PC-9 (cell line): ENCODE measurements around the gene SUCO. TPM values are rescaled to one million over a fixed set of nuclear protein-coding genes. Genes with fewer than 3 reads are reported as not detected.

Source experiments
- BruUV-seq: library from RNA; stranded (reverse); fragments of 400-500 nt; replicated peaks from 2 replicates; lab custom pipeline; 2021; lab: Mats Ljungman, UMichigan
- CTCF ChIA-PET: fragments of 300-600 bp; sonication (Branson Sonifier 250); formaldehyde crosslinking; loops from one replicate; lab custom pipeline; 2022; ENCODE audit warnings: antibody characterized with exemption; lab: Charles Lee
- POLR2A ChIA-PET: fragments of 300-600 bp; sonication (Branson Sonifier 250); formaldehyde crosslinking; loops from one replicate; lab custom pipeline; 2022; ENCODE audit warnings: antibody characterized with exemption; ENCODE audit not compliant: unreplicated experiment; lab: Charles Lee
- DNase-seq, 2 experiments: peaks; one replicate each; pipeline versions ENCODE4 v3.0.0 to v3.0.0-alpha.2; 2015 to 2022; ENCODE audit warnings: mixed read lengths in 1 of 2
- H2AFZ ChIP-seq: fragments of 200-600 bp; sonication (generic); 2 replicates; pipeline ENCODE4 v1.8.1; 2017; ENCODE audit warnings: antibody characterized with exemption
- H3F3A ChIP-seq: fragments of 200-600 bp; sonication (generic); 2 replicates; pipeline ENCODE4 v1.8.1; 2017; ENCODE audit warnings: antibody characterized with exemption, mild to moderate bottlenecking, low read depth; ENCODE audit not compliant: insufficient read depth
- H3K27ac ChIP-seq: fragments of 200-600 bp; sonication (generic); 2 replicates; pipeline ENCODE4 v1.6.1; 2016; ENCODE audit warnings: mixed run types
- H3K27me3 ChIP-seq: fragments of 200-600 bp; sonication (generic); 2 replicates; pipeline ENCODE4 v1.6.1; 2016; ENCODE audit warnings: low read depth, mixed run types; ENCODE audit not compliant: insufficient read depth
- H3K36me3 ChIP-seq: fragments of 200-600 bp; sonication (generic); 2 replicates; pipeline ENCODE4 v1.6.1; 2016; ENCODE audit warnings: low read depth, mixed run types
- H3K4me1 ChIP-seq: fragments of 200-600 bp; sonication (generic); replicated peaks from 2 replicates; pipeline ENCODE4 v1.6.1; 2016; ENCODE audit warnings: mixed run types; ENCODE audit not compliant: insufficient read depth
- H3K4me2 ChIP-seq: fragments of 200-600 bp; sonication (generic); 2 replicates; pipeline ENCODE4 v1.6.1; 2017; ENCODE audit warnings: mixed run types
- H3K4me3 ChIP-seq: fragments of 200-600 bp; sonication (generic); 2 replicates; pipeline ENCODE4 v1.6.1; 2016; ENCODE audit warnings: mixed run types
- H3K79me2 ChIP-seq: fragments of 200-600 bp; sonication (generic); 2 replicates; pipeline ENCODE4 v1.6.1; 2017; ENCODE audit warnings: low read depth, mixed run types
- H3K9me2 ChIP-seq: fragments of 200-600 bp; sonication (generic); 2 replicates; pipeline ENCODE4 v1.8.1; 2017; ENCODE audit warnings: mild to moderate bottlenecking; ENCODE audit not compliant: insufficient read depth
- H3K9me3 ChIP-seq: fragments of 200-600 bp; sonication (generic); 2 replicates; pipeline ENCODE4 v1.8.1; 2016; ENCODE audit warnings: low read depth; ENCODE audit not compliant: insufficient read depth
- H4K20me1 ChIP-seq: fragments of 200-600 bp; sonication (generic); 2 replicates; pipeline ENCODE4 v1.8.1; 2017; ENCODE audit not compliant: insufficient read depth
- EZH2 ChIP-seq: fragments of 200-600 bp; sonication (generic); IDR thresholded peaks from 2 replicates; pipeline ENCODE4 v1.8.0; 2017; ENCODE audit warnings: antibody characterized with exemption, low read depth
- intact Hi-C: fragments of 100-400 bp; cut with micrococcal nuclease; formaldehyde crosslinking; loops from one replicate; pipeline ENCODE4 v1.10.0; 2022; ENCODE audit not compliant: unreplicated experiment
- total RNA-seq: library from RNA; stranded (reverse); gene quantifications from 2 replicates; pipeline ENCODE4 v1.2.3, GENCODE V29; 2021
- TF ChIP-seq, protein P1 (sequence below): fragments of 200-600 bp; sonication (generic); conservative IDR thresholded peaks from 2 replicates; pipeline ENCODE4 v1.6.1; 2017; ENCODE audit warnings: mixed run types, antibody characterized with exemption, mild to moderate bottlenecking, moderate library complexity

The SUCO gene
- total RNA-seq, 1 experiment from 2014 or later: 34.0 TPM

- ChIA-PET CTCF (no interaction called here), POLR2A (interaction anchor here (0.7 kb wide), 1 partner anchor 106 kb away, joined by 9 read pairs; no protein-coding TSS in a partner anchor)
- TF ChIP-seq, protein P1, sequence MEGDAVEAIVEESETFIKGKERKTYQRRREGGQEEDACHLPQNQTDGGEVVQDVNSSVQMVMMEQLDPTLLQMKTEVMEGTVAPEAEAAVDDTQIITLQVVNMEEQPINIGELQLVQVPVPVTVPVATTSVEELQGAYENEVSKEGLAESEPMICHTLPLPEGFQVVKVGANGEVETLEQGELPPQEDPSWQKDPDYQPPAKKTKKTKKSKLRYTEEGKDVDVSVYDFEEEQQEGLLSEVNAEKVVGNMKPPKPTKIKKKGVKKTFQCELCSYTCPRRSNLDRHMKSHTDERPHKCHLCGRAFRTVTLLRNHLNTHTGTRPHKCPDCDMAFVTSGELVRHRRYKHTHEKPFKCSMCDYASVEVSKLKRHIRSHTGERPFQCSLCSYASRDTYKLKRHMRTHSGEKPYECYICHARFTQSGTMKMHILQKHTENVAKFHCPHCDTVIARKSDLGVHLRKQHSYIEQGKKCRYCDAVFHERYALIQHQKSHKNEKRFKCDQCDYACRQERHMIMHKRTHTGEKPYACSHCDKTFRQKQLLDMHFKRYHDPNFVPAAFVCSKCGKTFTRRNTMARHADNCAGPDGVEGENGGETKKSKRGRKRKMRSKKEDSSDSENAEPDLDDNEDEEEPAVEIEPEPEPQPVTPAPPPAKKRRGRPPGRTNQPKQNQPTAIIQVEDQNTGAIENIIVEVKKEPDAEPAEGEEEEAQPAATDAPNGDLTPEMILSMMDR: no peak
- no peak for TF ChIP-seq EZH2
- Histone ChIP-seq H3K9me2 (no peaks in the 10 kb centered on the region), H3K4me3 (no peak overlapping the region), H3K4me2 (no peak overlapping the region), H3K9me3 (no peaks in the 10 kb centered on the region), H3K4me1 (0 out of 2 replicates have a peak, but pooled peaks cover 12% of the 10 kb centered on the region), H3K79me2 (no peaks in the 10 kb centered on the region; the same call in 1 of the 2 replicates), H3K27ac (no peak overlapping the region), H4K20me1 (no peaks in the 10 kb centered on the region), H3K36me3 (peaks cover 19% of the 10 kb centered on the region), H3F3A (no peaks in the 10 kb centered on the region), H2AFZ (no peak overlapping the region), H3K27me3 (no peaks in the 10 kb centered on the region)
- intact Hi-C loops: no loop called here
- BruUV-seq: no TSS peak
- DNase-seq: no peak
Observed at GRCh38 chr1:172602706-172603105, 69.8 kb downstream of the SUCO start.

GRCh38 chr1:172603816-172604215 is 70.9 kb downstream of the SUCO start:
- Histone ChIP-seq H3K79me2 (no peaks in the 10 kb centered on the region; the same call in 1 of the 2 replicates), H3K4me3 (no peak overlapping the region), H3K27me3 (no peaks in the 10 kb centered on the region), H3K4me2 (no peak overlapping the region), H2AFZ (no peak overlapping the region), H3K9me3 (no peaks in the 10 kb centered on the region), H3K36me3 (peaks cover 13% of the 10 kb centered on the region), H3F3A (no peaks in the 10 kb centered on the region), H3K27ac (no peak overlapping the region), H3K4me1 (0 out of 2 replicates have a peak, but pooled peaks cover 12% of the 10 kb centered on the region), H4K20me1 (no peaks in the 10 kb centered on the region), H3K9me2 (no peaks in the 10 kb centered on the region)
- intact Hi-C loops: no loop called here
- BruUV-seq: no TSS peak
- POLR2A ChIA-PET: interaction anchor here (0.7 kb wide), 1 partner anchor 833 kb away, joined by 3 read pairs; no protein-coding TSS in a partner anchor
- no peak for DNase-seq
- no peak for TF ChIP-seq EZH2
- TF ChIP-seq, protein P1: no peak
- CTCF ChIA-PET: no interaction called here

DNA sequence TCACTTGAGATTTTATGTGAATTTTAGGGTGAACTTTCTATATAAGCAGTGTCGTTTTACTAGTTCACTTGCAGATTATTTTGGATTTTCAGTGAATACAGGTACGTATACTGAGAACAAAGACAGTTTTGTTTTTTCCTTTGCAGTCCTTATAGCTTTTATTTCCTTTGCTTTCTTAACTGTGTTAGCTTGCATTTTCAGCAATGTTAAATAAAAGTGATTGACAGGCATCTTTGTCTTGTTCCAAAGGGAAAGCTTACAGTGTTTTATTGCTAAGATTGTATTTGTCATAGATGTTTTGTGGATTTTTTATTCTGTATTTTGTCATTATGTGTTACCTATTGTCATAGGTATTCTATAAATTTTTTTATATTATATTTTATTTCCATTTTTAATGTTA is 72.7 kb downstream of the SUCO start:
- CTCF ChIA-PET: no interaction called here
- TF ChIP-seq, protein P1: no peak
- TF ChIP-seq EZH2: no peak
- Histone ChIP-seq H3K36me3 (peaks cover 12% of the 10 kb centered on the region), H3K27ac (no peak overlapping the region), H3K4me3 (no peak overlapping the region), H2AFZ (no peak overlapping the region), H3F3A (0 out of 2 replicates have a peak, but pooled peaks cover 3% of the 10 kb centered on the region), H4K20me1 (no peaks in the 10 kb centered on the region), H3K9me3 (no peaks in the 10 kb centered on the region), H3K4me1 (0 out of 2 replicates have a peak, but pooled peaks cover 5% of the 10 kb centered on the region), H3K79me2 (no peaks in the 10 kb centered on the region), H3K4me2 (no peak overlapping the region), H3K27me3 (no peaks in the 10 kb centered on the region), H3K9me2 (no peaks in the 10 kb centered on the region)
- intact Hi-C loops: no loop called here
- POLR2A ChIA-PET: no interaction called here
- no TSS peak for BruUV-seq
- DNase-seq: no peak
